HG02852 (cell line): Measurements from ENCODE around the gene NWD2.
"Not testable (repeated sequence)": the region's sequence is repeated elsewhere in the genome, so short reads cannot be mapped to it uniquely, and the experiment has no call there.

Experiments
- ATAC-seq: cut with Tn5 transposase; IDR thresholded peaks from one replicate; pipeline ENCODE4 v1.9.1; 2021; ENCODE audit warnings: mild to moderate bottlenecking, moderate library complexity; ENCODE audit not compliant: unreplicated experiment

The NWD2 gene

GRCh38 chr4:37489697-37490096, 245.2 kb downstream of the NWD2 start:
- no peak for ATAC-seq

- no peak for ATAC-seq
Measured at GRCh38 chr4:37490391-37491347, 246.1 kb downstream of the NWD2 start.

GRCh38 chr4:37495353-37495752, 250.8 kb downstream of the NWD2 start:
- ATAC-seq = not testable (repeated sequence)
